ENCODE measurements around the gene PIGZ.

The PIGZ gene

DNA sequence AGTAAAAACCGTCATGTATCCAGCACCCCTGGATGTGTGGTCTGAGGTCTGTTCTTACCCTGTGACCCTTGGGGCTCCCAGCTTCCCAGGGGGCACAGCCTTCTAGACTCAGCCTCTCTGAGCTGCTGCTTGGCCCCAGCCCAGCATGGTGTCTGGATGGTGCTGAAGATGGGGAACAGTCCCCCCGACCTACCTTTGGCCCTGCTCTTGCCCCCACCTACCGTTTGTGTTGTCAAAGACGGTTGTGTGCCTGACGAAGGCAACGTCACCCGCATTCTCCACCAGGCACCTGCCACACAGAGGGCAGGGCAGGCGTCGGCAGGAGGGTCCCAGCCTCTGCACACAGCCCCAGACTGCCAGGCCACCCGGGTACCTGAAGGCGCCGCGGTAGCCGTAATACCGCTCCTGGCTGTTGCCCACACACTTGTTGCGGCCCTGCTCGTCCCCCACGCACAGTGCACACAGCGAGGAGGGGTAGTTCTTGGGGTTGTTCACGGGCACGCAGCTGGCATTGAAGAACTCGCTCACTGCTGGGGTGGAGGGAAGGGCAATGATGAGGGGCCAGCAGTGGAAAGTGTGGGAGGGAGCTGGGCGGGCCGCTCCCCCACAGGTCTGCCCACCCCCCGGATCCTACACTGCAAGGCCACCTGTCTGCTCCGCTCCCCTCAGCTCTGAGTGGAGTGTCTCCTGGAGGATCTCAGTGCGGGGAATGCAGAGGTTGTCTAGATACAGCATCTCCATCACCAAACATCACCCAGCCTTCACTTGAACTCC lies 40.0 kb upstream of the PIGZ start:
- Histone ChIP-seq H3K9ac (ENCODE audit: low read depth, low read length) (no peak overlapping the region), H3K9me3 (replicated peaks; ENCODE audit: low read length) (no peaks in the 10 kb centered on the region), H3K4me3 (ENCODE audit: low read length) (no peak overlapping the region), H3K4me1 (ENCODE audit: control insufficient read depth, insufficient read depth, low read length) (peaks cover 5% of the 10 kb centered on the region), H3K4me2 (ENCODE audit: low read length) (no peak overlapping the region), H3K36me3 (ENCODE audit: insufficient read depth, low read length) (no peaks in the 10 kb centered on the region), H3K27me3 (ENCODE audit: control insufficient read depth, insufficient read depth, low read length) (peaks cover 6% of the 10 kb centered on the region)

DNA sequence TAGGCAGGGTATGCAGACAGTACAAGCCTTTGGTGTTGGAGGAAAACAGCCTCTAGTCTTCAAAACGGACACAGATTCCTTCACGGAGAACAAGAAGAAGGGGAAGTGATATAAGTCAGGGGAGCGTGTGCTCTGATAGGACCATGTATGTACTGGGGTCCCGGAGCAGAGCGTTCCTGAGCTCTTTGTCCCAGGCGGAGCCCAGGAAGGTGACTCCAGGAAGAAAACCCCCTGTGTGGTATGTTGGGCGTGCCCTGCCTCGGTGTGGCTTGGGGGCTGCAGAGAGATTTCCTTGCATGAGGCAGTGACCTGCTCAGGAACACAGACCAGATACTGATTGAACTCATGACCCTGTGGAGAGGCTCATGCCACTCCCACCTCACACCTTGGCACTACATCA lies 39.3 kb upstream of the PIGZ start:
- Histone ChIP-seq H3K9ac (ENCODE audit: low read depth, low read length) (no peak overlapping the region), H3K9me3 (replicated peaks; ENCODE audit: low read length) (no peaks in the 10 kb centered on the region), H3K4me1 (ENCODE audit: control insufficient read depth, insufficient read depth, low read length) (peaks cover 5% of the 10 kb centered on the region), H3K36me3 (ENCODE audit: insufficient read depth, low read length) (no peaks in the 10 kb centered on the region), H3K4me3 (ENCODE audit: low read length) (no peak overlapping the region), H3K27me3 (ENCODE audit: control insufficient read depth, insufficient read depth, low read length) (peaks cover 3% of the 10 kb centered on the region), H3K4me2 (ENCODE audit: low read length) (no peak overlapping the region)

DNA sequence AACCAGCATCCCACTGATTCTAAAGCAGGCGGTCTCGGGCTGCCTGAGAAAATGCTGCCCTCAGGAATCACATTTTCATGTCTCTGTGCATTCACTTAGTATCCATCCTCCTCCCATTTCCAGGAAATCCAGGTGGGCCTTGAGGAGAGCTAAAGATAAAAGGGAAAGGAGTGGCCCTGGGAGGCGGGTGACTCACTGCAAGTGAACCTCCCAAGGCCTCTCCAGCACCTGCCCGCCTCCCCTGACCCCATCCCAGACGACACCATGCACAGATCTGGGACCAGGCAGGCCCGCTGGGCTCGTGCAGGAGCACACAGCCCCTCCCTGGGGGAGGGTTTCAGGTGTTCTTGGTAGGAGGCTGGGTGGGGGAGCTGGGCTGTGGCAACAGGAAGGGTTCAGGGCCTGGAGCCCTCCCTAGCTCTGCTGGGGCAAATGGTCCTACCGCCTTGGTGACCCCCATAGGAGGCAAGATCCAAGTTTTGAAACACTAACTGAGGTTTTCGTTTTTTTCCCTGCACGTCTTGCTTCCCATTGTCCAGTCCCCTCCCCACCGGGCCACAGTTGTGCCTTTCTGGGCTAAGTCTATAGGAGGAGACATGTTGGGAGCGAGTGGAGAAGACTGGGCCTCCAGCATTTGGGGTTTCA lies 38.8 kb upstream of the PIGZ start:
- Histone ChIP-seq H3K9ac (ENCODE audit: low read depth, low read length) (no peak overlapping the region), H3K36me3 (ENCODE audit: insufficient read depth, low read length) (no peaks in the 10 kb centered on the region), H3K27me3 (ENCODE audit: control insufficient read depth, insufficient read depth, low read length) (peaks cover 3% of the 10 kb centered on the region), H3K4me2 (ENCODE audit: low read length) (no peak overlapping the region), H3K4me1 (ENCODE audit: control insufficient read depth, insufficient read depth, low read length) (peaks cover 5% of the 10 kb centered on the region), H3K4me3 (ENCODE audit: low read length) (no peak overlapping the region), H3K9me3 (replicated peaks; ENCODE audit: low read length) (no peaks in the 10 kb centered on the region)

DNA sequence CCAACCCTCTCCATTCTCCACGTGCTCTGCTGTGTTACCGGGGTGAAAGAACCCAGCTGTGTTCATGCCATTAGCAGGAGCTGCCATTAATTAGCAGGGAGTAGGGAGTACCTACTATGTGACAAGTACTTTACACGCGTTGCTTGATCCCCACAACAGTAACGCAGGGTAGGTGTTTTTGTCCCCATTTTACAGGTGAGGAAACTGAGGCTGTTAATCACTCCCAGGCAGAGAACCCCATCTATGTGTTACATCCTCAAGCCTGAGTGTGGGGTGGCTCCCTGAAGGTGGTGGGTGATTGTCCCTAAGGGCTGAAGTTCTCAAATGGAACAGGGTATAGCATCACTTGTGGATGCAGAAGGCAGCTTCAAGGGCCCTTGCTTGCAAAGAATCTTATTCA lies 38.2 kb upstream of the PIGZ start:
- Histone ChIP-seq H3K4me3 (ENCODE audit: low read length) (no peak overlapping the region), H3K36me3 (ENCODE audit: insufficient read depth, low read length) (no peaks in the 10 kb centered on the region), H3K9ac (ENCODE audit: low read depth, low read length) (no peak overlapping the region), H3K27me3 (ENCODE audit: control insufficient read depth, insufficient read depth, low read length) (peaks cover 3% of the 10 kb centered on the region), H3K9me3 (replicated peaks; ENCODE audit: low read length) (no peaks in the 10 kb centered on the region), H3K4me2 (ENCODE audit: low read length) (no peak overlapping the region), H3K4me1 (ENCODE audit: control insufficient read depth, insufficient read depth, low read length) (peaks cover 5% of the 10 kb centered on the region)

DNA sequence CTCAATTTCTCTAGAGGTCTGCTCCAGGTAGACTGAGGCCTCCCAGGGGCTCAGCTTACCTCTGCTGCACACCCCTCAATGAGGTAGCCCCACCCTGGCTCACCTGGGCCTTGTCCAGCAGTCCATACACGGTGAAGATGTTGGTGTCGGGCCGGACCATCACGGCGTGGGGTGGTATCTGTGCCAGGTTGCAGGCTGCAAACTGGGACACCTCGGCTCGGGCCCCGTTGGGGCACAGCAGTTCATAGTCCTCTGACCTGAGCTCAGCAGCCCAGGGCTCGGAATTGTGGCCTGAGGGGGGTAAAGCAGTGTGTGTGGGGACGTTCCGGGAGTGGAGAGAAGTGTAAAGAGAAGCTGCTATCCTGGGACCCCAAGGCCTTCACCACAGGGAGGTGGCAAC lies 37.8 kb upstream of the PIGZ start:
- no peak overlapping the region for H3K4me2 ChIP-seq (ENCODE audit: low read length)
- no peaks in the 10 kb centered on the region for H3K9me3 ChIP-seq (replicated peaks; ENCODE audit: low read length)
- peaks cover 3% of the 10 kb centered on the region for H3K27me3 ChIP-seq (ENCODE audit: control insufficient read depth, insufficient read depth, low read length)
- H3K4me3 ChIP-seq (ENCODE audit: low read length), result no peak overlapping the region
- no peaks in the 10 kb centered on the region for H3K36me3 ChIP-seq (ENCODE audit: insufficient read depth, low read length)
- no peak overlapping the region for H3K9ac ChIP-seq (ENCODE audit: low read depth, low read length)
- H3K4me1 ChIP-seq (ENCODE audit: control insufficient read depth, insufficient read depth, low read length), result peaks cover 5% of the 10 kb centered on the region

DNA sequence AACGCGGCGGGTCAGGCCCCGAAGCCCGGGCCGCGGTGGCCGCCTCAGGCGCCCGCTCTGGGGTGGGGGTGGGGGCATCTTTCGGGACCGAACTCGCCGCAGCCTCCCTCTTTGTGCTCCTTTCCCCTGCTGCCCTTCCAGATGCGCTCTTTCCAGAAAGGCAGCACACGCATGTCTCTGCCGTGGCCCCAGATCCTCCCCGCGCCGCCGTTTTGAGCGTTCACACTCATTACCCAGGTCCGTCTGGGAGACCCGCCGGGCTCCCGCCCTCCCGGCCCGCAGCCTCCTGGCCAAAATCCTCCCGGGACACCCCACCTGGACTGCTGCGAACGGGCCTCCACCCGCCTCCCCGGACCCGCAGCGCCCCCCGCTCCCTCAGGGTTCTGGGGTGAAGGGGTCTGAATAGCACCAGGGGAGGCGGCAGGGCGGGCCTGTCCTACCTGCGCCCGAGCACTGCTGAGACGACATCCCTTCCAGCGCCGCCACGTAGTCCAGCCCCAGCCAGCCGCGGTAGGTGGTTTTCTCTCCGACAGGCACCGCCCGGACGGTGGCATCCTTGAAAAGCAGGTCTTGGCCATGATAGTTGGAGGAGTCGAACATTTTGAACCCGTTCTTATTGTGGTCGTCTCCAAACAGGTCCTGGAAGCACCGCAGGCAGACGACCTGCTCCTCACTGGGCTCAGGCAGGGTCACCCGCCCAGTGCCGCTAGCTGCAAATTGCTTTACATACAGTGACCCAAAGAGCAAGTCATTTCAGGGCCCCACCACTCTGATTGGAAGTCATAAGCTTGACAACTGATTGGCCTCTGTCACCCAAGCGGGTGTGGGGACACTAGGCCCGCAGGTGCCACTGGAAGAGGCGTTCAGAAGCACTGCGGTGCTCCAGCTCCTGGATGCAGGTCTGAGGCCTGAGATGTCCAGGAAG lies 35.1 kb upstream of the PIGZ start:
- no peaks in the 10 kb centered on the region for H3K27me3 ChIP-seq (ENCODE audit: control insufficient read depth, insufficient read depth, low read length)
- peak overlapping the region; percentile 93 for H3K4me2 ChIP-seq (ENCODE audit: low read length)
- H3K9me3 ChIP-seq (replicated peaks; ENCODE audit: low read length), result no peaks in the 10 kb centered on the region
- H3K9ac ChIP-seq (ENCODE audit: low read depth, low read length), result peak overlapping the region; percentile 84
- peak overlapping the region; percentile 65 for H3K4me3 ChIP-seq (ENCODE audit: low read length)
- peaks cover 5% of the 10 kb centered on the region for H3K4me1 ChIP-seq (ENCODE audit: control insufficient read depth, insufficient read depth, low read length)
- no peaks in the 10 kb centered on the region for H3K36me3 ChIP-seq (ENCODE audit: insufficient read depth, low read length)

DNA sequence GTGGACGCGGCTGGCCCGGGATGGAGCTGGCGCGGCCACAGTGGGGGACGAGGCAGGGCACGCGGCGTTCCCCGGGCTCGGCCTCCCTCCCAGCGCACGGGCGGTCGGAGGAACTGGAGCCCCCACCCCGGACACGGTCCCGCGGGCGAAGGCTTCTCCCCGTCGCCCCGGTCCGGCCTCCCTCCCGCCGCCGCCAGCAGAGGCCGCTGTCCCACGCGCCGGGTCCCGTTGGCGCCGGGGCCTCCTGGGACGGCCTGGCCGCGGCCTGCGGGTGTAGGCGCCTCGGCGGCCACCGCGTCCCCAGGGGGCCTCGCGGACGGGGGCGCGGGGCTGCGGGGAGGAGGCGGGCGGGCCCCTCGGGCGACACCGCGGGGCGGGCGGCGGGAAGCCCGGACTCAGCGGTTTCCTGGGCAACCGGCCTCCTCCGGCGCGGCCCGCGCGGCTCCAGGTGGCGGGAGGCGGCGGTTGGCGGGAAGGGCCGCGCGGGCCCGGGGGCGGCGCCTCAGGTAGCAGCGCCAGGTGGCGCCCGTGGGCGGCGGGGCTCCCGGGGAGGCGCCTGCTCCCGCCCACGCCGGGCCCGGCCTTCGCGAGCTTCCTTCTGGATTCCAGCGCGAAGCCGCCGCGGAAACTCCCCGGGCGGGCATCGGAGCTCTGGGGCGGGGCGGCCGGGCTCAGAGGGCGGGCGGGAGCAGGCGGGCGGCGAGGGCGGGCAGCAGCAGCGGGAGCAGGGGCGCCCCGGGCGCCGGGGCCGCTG lies 34.2 kb upstream of the PIGZ start:
- H3K9me3 ChIP-seq (replicated peaks; ENCODE audit: low read length), result no peaks in the 10 kb centered on the region
- no peaks in the 10 kb centered on the region for H3K27me3 ChIP-seq (ENCODE audit: control insufficient read depth, insufficient read depth, low read length)
- H3K4me3 ChIP-seq (ENCODE audit: low read length), result peak overlapping the region; percentile 65
- peak overlapping the region; percentile 93 for H3K4me2 ChIP-seq (ENCODE audit: low read length)
- no peaks in the 10 kb centered on the region for H3K36me3 ChIP-seq (ENCODE audit: insufficient read depth, low read length)
- peaks cover 5% of the 10 kb centered on the region for H3K4me1 ChIP-seq (ENCODE audit: control insufficient read depth, insufficient read depth, low read length)
- H3K9ac ChIP-seq (ENCODE audit: low read depth, low read length), result peak overlapping the region; percentile 84

DNA sequence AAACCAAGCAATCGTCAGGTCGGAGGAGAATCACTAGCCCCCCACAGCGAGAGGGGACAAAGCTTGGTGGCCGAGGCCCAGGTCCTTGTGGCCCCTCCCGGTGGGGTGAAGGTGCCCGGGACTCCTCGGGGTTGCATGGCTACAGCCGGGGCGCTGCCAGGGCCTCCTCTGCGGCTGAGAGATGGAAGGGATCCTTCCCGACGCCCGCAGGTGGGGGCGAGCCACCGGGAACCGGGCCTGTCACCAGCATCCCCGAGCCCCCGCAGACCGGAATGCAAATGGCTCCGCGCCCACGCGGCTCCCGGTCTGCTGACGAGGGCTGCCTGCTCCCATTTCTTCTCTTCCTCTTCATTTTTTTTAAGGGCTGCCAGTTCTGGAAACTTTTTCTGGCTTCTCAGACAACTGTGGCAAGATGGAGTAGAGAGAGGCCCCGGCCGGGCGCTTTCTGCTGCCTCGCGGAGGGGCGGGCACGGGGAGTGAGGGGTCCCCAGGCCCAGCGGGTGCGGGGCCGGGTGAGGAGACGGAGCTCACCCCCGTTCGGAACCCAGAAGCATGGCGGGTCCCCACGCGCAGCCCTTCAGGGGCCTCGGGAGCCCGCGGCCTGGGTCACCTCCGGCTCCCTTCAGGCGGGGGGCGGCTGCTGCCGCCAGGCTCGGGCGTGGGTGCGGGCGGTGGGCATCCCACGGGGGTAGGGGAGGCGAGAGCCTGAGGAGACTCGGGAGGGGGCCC lies 33.5 kb upstream of the PIGZ start:
- H3K9ac ChIP-seq (ENCODE audit: low read depth, low read length), result peak overlapping the region; percentile 84
- H3K27me3 ChIP-seq (ENCODE audit: control insufficient read depth, insufficient read depth, low read length), result no peaks in the 10 kb centered on the region
- H3K9me3 ChIP-seq (replicated peaks; ENCODE audit: low read length), result no peaks in the 10 kb centered on the region
- peaks cover 5% of the 10 kb centered on the region for H3K4me1 ChIP-seq (ENCODE audit: control insufficient read depth, insufficient read depth, low read length)
- H3K4me2 ChIP-seq (ENCODE audit: low read length), result peak overlapping the region; percentile 93
- H3K36me3 ChIP-seq (ENCODE audit: insufficient read depth, low read length), result no peaks in the 10 kb centered on the region
- peak overlapping the region; percentile 65 for H3K4me3 ChIP-seq (ENCODE audit: low read length)

DNA sequence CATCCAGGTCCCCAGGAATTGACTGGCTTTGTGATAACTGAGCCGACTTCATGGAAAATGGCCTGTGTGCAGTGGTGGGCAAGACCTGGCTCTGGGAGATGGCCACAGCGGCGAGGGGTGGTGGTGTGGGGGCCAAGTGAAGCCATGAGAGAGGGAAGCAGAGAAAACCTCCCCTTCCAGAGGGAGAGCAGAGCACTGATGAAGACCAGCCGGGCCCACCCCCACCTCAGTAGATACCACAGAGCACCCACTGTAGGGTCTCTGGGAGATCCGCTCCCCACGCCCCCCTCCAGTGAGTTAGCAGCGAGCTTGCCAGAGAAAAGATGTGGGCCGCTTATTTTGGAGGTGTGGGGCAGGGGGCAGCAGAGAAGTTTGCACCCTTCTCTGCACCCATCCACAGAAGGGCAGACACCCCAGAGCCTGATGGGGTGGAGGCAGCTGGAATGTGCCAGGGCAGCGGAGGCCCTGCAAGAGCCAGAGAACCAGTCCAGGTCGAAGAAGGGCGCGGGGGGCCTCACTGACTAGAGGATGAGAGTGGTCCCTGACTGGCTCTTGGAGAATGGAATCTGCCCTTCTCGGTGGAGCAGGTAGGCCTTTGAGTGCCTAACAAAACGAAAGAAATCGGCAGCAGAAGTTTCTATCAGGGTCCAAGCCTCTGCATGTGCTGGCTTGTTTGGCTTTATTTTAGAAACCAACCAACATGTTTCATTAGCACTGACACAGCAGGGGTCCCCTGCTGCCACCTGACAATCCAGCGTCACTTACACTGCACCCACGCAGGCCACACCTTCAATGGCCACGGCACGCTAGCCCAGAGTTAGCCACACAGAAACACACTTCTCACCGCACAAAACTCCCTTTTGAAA lies 32.7 kb upstream of the PIGZ start:
- no peaks in the 10 kb centered on the region for H3K36me3 ChIP-seq (ENCODE audit: insufficient read depth, low read length)
- no peaks in the 10 kb centered on the region for H3K9me3 ChIP-seq (replicated peaks; ENCODE audit: low read length)
- peaks cover 5% of the 10 kb centered on the region for H3K4me1 ChIP-seq (ENCODE audit: control insufficient read depth, insufficient read depth, low read length)
- H3K4me3 ChIP-seq (ENCODE audit: low read length), result no peak overlapping the region
- no peak overlapping the region for H3K9ac ChIP-seq (ENCODE audit: low read depth, low read length)
- H3K27me3 ChIP-seq (ENCODE audit: control insufficient read depth, insufficient read depth, low read length), result no peaks in the 10 kb centered on the region
- H3K4me2 ChIP-seq (ENCODE audit: low read length), result no peak overlapping the region

DNA sequence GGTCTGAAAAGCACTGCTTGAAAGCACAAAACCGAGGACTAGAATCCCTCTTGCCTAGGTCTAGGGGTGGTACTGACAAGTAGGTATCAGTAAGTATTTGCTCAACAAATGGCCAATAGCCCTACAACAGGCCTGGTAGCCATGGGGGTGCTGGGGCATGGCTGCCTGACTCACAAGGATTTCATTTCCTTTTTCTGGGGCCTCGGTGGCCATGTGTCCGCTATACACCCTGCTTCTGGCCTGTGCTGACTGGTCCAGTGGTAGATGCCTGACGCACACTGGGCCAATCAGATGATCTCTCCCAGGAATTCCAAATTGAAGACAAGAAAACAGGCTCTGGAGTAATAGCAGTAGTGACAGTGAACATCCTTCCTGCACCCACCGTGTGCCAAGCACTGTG lies 31.6 kb upstream of the PIGZ start:
- Histone ChIP-seq H3K36me3 (ENCODE audit: insufficient read depth, low read length) (no peaks in the 10 kb centered on the region), H3K27me3 (ENCODE audit: control insufficient read depth, insufficient read depth, low read length) (no peaks in the 10 kb centered on the region), H3K9ac (ENCODE audit: low read depth, low read length) (no peak overlapping the region), H3K9me3 (replicated peaks; ENCODE audit: low read length) (no peaks in the 10 kb centered on the region), H3K4me3 (ENCODE audit: low read length) (no peak overlapping the region), H3K4me1 (ENCODE audit: control insufficient read depth, insufficient read depth, low read length) (peaks cover 5% of the 10 kb centered on the region), H3K4me2 (ENCODE audit: low read length) (no peak overlapping the region)
